Measurements from ENCODE around the gene GABBR2. TPM values are rescaled to one million over a fixed set of nuclear protein-coding genes. Genes with fewer than 3 reads are reported as not detected.

GABBR2 gene
- total and polyA plus RNA-seq, 2 experiments from 2014 or later = 0.89 to 1.3 TPM

DNA sequence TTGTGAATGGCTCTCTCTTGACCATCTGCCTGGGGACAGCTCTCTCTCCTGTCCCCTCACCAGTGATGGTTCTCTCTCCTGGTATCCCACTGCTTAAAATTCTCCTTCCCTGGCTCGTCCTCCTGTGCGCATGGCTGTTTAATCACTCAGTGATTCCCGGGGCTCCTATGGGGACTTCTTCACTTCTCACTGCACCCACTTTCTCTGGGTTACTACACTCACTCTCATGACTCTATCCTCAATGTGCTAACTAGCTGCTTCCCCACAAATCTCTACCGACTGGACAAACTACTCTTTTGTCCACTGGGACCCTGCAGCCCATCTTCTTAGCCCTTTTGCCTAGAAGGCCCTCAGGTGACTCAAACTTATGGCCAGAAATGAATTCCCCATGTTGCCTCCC lies 364.2 kb downstream of the GABBR2 start:
- H3K27me3 ChIP-seq (ENCODE audit: insufficient read depth) = no peaks in the 10 kb centered on the region
- H3K9me2 ChIP-seq (ENCODE audit: insufficient read depth) = peaks cover 11% of the 10 kb centered on the region
- H3F3A ChIP-seq (replicated peaks; ENCODE audit: low read depth) = no peaks in the 10 kb centered on the region
- no peaks in the 10 kb centered on the region for H3K36me3 ChIP-seq (ENCODE audit: insufficient read depth)
- Mint-ChIP-seq H3K4me3 (no peak overlapping the region), H3K27me3 (ENCODE audit: insufficient read depth, low read depth, poor library complexity) (peaks cover 5% of the 10 kb centered on the region), H3K9me3 (no peaks in the 10 kb centered on the region), H3K27ac (no peak overlapping the region), H3K4me1 (no peaks in the 10 kb centered on the region), H3K36me3 (ENCODE audit: low read depth) (no peaks in the 10 kb centered on the region)
- no peaks in the 10 kb centered on the region for H3K4me1 ChIP-seq (ENCODE audit: insufficient read depth)
- H2AFZ ChIP-seq = no peak overlapping the region
- no peaks in the 10 kb centered on the region for H3K79me2 ChIP-seq (replicated peaks; ENCODE audit: insufficient read depth)
- H3K4me2 ChIP-seq = no peak overlapping the region
- no peak overlapping the region for H3K27ac ChIP-seq (ENCODE audit: low read depth)
- H4K20me1 ChIP-seq (replicated peaks; ENCODE audit: insufficient read depth) = no peaks in the 10 kb centered on the region
- no peak for TF ChIP-seq NANOG (IDR thresholded peaks at IDR 0.05; ENCODE audit: borderline replicate concordance)
- TF ChIP-seq, protein P1, sequence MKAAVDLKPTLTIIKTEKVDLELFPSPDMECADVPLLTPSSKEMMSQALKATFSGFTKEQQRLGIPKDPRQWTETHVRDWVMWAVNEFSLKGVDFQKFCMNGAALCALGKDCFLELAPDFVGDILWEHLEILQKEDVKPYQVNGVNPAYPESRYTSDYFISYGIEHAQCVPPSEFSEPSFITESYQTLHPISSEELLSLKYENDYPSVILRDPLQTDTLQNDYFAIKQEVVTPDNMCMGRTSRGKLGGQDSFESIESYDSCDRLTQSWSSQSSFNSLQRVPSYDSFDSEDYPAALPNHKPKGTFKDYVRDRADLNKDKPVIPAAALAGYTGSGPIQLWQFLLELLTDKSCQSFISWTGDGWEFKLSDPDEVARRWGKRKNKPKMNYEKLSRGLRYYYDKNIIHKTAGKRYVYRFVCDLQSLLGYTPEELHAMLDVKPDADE (IDR thresholded peaks at IDR 0.05) = no peak
- no peak for TF ChIP-seq ZNF114 (CRISPR knock-in tag; IDR thresholded peaks at IDR 0.05)
- no peak for ATAC-seq
- H3K4me3 ChIP-seq = no peak overlapping the region
- no peak for DNase-seq (ENCODE audit: low spot score)

- no peak overlapping the region for H3K27ac ChIP-seq (ENCODE audit: low read depth)
- DNase-seq (ENCODE audit: low spot score) = no peak
- no peaks in the 10 kb centered on the region for H3K27me3 ChIP-seq (ENCODE audit: insufficient read depth)
- no peaks in the 10 kb centered on the region for H3K4me1 Mint-ChIP-seq
- no peaks in the 10 kb centered on the region for H3K4me1 ChIP-seq (ENCODE audit: insufficient read depth)
- no peaks in the 10 kb centered on the region for H3K79me2 ChIP-seq (replicated peaks; ENCODE audit: insufficient read depth)
- peaks cover 5% of the 10 kb centered on the region for H3K27me3 Mint-ChIP-seq (ENCODE audit: insufficient read depth, low read depth, poor library complexity)
- no peak overlapping the region for H3K4me2 ChIP-seq
- no peak overlapping the region for H3K4me3 Mint-ChIP-seq
- H3K36me3 Mint-ChIP-seq (ENCODE audit: low read depth) = no peaks in the 10 kb centered on the region
- H3F3A ChIP-seq (replicated peaks; ENCODE audit: low read depth) = no peaks in the 10 kb centered on the region
- no peak for ATAC-seq
- no peak overlapping the region for H3K4me3 ChIP-seq
- H3K27ac Mint-ChIP-seq = no peak overlapping the region
- no peaks in the 10 kb centered on the region for H3K9me3 Mint-ChIP-seq
- no peak overlapping the region for H2AFZ ChIP-seq
- no peaks in the 10 kb centered on the region for H4K20me1 ChIP-seq (replicated peaks; ENCODE audit: insufficient read depth)
- H3K36me3 ChIP-seq (ENCODE audit: insufficient read depth) = no peaks in the 10 kb centered on the region
- H3K9me2 ChIP-seq (ENCODE audit: insufficient read depth) = peaks cover 11% of the 10 kb centered on the region
- TF ChIP-seq ZNF331 (CRISPR knock-in tag; IDR thresholded peaks at IDR 0.05; ENCODE audit: low read depth) = no peak
- no peak for TF ChIP-seq CREB1 (CRISPR knock-in tag; IDR thresholded peaks at IDR 0.05; ENCODE audit: low read depth)
- TF ChIP-seq, protein P1 (IDR thresholded peaks at IDR 0.05) = no peak
- no peak for TF ChIP-seq EZH2 (IDR thresholded peaks at IDR 0.05; ENCODE audit: low read depth, unreplicated experiment)
- no peak for TF ChIP-seq POLR2AphosphoS5 (IDR thresholded peaks at IDR 0.05; ENCODE audit: low read depth)
- TF ChIP-seq ZNF462 (CRISPR knock-in tag; IDR thresholded peaks at IDR 0.05) = no peak
- no peak for TF ChIP-seq CTCF (conservative IDR thresholded peaks at IDR 0.05; ENCODE audit: low read depth in 2 of 2)
- TF ChIP-seq STAT1 (IDR thresholded peaks at IDR 0.05; ENCODE audit: unreplicated experiment) = no peak
- no peak for TF ChIP-seq ZNF114 (CRISPR knock-in tag; IDR thresholded peaks at IDR 0.05)
- no peak for TF ChIP-seq JUNB (IDR thresholded peaks at IDR 0.05; ENCODE audit: unreplicated experiment)
- TF ChIP-seq EZH2phosphoT487 (IDR thresholded peaks at IDR 0.05; ENCODE audit: unreplicated experiment) = no peak
Observed at GRCh38 chr9:98342820-98343210, 365.9 kb downstream of the GABBR2 start.

Measured in GM23338 (cell line).